PFSK-1 (cell line): ENCODE measurements around the gene PPP2R2B.

Experiments used
- FOXP2 ChIP-seq: optimal IDR thresholded peaks from 2 replicates; pipeline ENCODE3; 2011; ENCODE audit warnings: borderline replicate concordance, control low read depth, inconsistent platforms; ENCODE audit not compliant: insufficient read depth; ENCODE audit errors: extremely low read length, extremely low read depth
- POLR2AphosphoS5 ChIP-seq: IDR thresholded peaks from 2 replicates; pipeline ENCODE4 v1.6.1; 2012; ENCODE audit warnings: low read depth, mild to moderate bottlenecking, control low read depth, low read length, moderate library complexity
- SIN3A ChIP-seq: IDR thresholded peaks from 2 replicates; pipeline ENCODE4 v1.6.1; 2012; ENCODE audit warnings: mild to moderate bottlenecking, low read length, moderate library complexity, borderline replicate concordance; ENCODE audit not compliant: insufficient read depth
- TAF1 ChIP-seq: IDR thresholded peaks from 2 replicates; pipeline ENCODE4 v1.6.1; 2012; ENCODE audit warnings: low read length, control low read depth, borderline replicate concordance; ENCODE audit not compliant: insufficient read depth
- TF ChIP-seq, protein P1 (sequence below), 2 experiments: IDR thresholded peaks; 2 replicates each; pipeline versions ENCODE4 v1.6.1 to v1.8.0; 2011 to 2012; ENCODE audit warnings: low read depth in 2 of 2, low read length in 2 of 2, control low read depth in 1 of 2, inconsistent platforms in 1 of 2, mild to moderate bottlenecking in 1 of 2, moderate library complexity in 1 of 2; ENCODE audit not compliant: insufficient read depth in 1 of 2

Gene PPP2R2B

DNA sequence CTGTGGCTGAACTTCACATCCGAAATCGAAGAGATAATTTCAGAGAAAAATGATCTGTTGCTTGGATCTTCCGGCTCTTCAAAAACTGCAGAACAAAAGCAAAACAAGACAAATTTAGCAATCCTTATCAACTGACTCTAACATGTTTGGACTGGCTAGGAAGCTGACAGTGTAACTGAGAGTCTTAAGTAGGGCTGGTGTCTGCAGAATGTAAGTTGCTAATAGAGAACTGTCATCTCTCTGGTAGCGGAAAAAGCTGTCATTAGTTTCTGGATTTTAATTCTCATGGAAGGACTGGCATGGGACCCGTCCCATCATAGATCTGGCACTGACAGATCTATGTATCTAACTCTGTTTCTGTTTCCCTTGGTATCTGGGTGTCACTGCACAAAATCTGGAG is 278.2 kb downstream of the PPP2R2B start:
- TF ChIP-seq, protein P1, sequence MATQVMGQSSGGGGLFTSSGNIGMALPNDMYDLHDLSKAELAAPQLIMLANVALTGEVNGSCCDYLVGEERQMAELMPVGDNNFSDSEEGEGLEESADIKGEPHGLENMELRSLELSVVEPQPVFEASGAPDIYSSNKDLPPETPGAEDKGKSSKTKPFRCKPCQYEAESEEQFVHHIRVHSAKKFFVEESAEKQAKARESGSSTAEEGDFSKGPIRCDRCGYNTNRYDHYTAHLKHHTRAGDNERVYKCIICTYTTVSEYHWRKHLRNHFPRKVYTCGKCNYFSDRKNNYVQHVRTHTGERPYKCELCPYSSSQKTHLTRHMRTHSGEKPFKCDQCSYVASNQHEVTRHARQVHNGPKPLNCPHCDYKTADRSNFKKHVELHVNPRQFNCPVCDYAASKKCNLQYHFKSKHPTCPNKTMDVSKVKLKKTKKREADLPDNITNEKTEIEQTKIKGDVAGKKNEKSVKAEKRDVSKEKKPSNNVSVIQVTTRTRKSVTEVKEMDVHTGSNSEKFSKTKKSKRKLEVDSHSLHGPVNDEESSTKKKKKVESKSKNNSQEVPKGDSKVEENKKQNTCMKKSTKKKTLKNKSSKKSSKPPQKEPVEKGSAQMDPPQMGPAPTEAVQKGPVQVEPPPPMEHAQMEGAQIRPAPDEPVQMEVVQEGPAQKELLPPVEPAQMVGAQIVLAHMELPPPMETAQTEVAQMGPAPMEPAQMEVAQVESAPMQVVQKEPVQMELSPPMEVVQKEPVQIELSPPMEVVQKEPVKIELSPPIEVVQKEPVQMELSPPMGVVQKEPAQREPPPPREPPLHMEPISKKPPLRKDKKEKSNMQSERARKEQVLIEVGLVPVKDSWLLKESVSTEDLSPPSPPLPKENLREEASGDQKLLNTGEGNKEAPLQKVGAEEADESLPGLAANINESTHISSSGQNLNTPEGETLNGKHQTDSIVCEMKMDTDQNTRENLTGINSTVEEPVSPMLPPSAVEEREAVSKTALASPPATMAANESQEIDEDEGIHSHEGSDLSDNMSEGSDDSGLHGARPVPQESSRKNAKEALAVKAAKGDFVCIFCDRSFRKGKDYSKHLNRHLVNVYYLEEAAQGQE (IDR thresholded peaks at IDR 0.05; ENCODE audit: insufficient read depth in 1 of 2, low read depth in 2 of 2, low read length in 2 of 2): no peak
- TF ChIP-seq POLR2AphosphoS5 (no peak), TAF1 (no peak), SIN3A (no peak), FOXP2 (no peak)

DNA sequence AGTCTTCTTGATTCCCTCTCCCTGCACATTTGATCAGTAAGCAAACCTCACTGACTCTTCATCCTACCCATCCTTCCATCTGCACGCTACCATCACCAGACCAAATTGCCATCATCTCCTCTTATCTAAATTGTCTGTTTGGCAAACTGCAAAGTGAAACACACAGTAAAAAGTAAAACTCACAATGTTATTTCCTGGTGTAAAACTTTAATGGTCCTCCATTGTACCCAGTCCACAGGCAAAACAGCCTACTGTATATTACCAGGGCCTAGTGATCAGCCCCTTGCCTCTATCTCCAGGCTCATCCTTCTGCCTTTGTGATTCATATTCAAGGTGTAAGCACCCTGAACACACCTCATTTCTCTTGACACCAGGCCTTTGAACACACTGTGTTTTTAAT is 279.3 kb downstream of the PPP2R2B start:
- TF ChIP-seq, protein P1 (IDR thresholded peaks at IDR 0.05; ENCODE audit: insufficient read depth in 1 of 2, low read depth in 2 of 2, low read length in 2 of 2): no peak
- TF ChIP-seq SIN3A (no peak), FOXP2 (no peak), TAF1 (no peak), POLR2AphosphoS5 (no peak)

DNA sequence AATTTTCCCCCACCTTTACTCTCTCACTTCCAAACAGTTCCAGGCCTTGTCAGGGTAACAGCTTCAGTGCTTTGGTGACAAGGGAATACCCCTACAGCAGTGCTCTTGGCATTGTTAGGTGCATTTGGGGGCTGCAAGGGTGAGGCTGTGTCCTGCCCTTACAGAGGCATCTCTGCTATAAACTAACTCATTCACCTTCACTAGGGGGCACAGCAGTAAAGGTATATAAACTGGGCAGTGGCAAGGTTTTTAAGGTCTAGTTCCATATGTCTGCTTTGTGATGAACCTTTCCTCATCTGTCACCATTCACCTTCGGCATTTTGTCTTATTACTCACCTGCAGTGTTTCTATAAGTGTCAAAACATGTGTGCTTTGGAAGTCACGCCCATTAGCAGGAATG is 283.5 kb downstream of the PPP2R2B start:
- TF ChIP-seq POLR2AphosphoS5 (no peak), SIN3A (no peak), TAF1 (no peak), FOXP2 (no peak)
- TF ChIP-seq, protein P1 (IDR thresholded peaks at IDR 0.05; ENCODE audit: insufficient read depth in 1 of 2, low read depth in 2 of 2, low read length in 2 of 2): no peak

DNA sequence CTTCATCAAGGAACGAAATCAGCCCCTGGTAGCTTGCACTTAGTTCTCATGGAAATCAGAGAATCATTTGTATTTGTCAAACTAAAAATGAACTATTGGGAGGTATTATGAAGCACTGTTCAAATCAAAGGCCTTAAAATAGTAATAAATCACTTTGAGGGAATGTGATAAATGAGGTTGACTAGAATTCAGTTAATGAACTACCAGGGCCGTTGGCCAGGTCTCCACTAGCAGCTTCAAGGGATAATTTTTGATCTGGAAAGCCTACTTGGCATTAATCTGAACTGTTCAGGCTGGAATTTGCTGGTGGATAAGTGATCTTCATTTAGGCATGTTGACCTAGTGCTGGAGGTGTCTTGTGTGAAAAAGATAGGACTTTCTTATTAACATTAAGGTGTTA is 286.2 kb downstream of the PPP2R2B start:
- TF ChIP-seq, protein P1 (IDR thresholded peaks at IDR 0.05; ENCODE audit: insufficient read depth in 1 of 2, low read depth in 2 of 2, low read length in 2 of 2): no peak
- no peak for TF ChIP-seq POLR2AphosphoS5

DNA sequence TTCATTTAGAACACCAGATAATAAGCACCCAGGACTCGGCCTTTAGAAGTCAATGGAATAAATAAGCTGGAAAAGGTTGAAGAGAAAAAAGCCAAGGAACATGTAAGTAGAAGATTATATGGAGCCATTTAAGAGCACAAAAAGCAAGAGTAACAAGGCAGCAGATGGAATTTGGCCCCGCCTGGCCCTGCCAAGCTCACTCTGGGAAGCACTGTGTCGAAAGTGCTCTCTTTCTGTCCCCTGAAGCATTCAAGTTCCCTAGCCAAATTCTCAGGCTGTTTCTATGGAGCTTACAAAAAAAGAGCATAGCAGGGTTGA is 289.6 kb downstream of the PPP2R2B start:
- TF ChIP-seq SIN3A (no peak), TAF1 (no peak), FOXP2 (no peak), POLR2AphosphoS5 (no peak)
- TF ChIP-seq, protein P1 (IDR thresholded peaks at IDR 0.05; ENCODE audit: insufficient read depth in 1 of 2, low read depth in 2 of 2, low read length in 2 of 2): no peak
